Mucosa of descending colon (tissue), 3 donors: ENCODE measurements around the gene OR7C2. TPM values are rescaled to one million over a fixed set of nuclear protein-coding genes. Genes with fewer than 3 reads are reported as not detected.

Experiments used
- ATAC-seq: fragments of 200-7000 bp; cut with Tn5 transposase; one replicate; pipeline ENCODE4 v1.9.1; 2020; ENCODE audit warnings: mild to moderate bottlenecking, moderate library complexity
- DNase-seq, 3 donors: peaks; one replicate each; pipeline ENCODE4 v3.0.0-alpha.2; 2020
- H3K36me3 ChIP-seq: fragments of 200-600 bp; one replicate; pipeline ENCODE4 v1.8.0; 2021; ENCODE audit warnings: low read depth, mild to moderate bottlenecking
- H3K4me1 ChIP-seq: fragments of 200-600 bp; one replicate; pipeline ENCODE4 v1.8.0; 2021; ENCODE audit warnings: low read depth, mild to moderate bottlenecking
- H3K4me3 ChIP-seq: fragments of 200-600 bp; one replicate; pipeline ENCODE4 v1.8.0; 2021; ENCODE audit warnings: mild to moderate bottlenecking
- H3K9me3 ChIP-seq: fragments of 200-600 bp; one replicate; pipeline ENCODE4 v1.8.0; 2021; ENCODE audit warnings: mild to moderate bottlenecking
- intact Hi-C, 2 donors: fragments of 100-400 bp; cut with DNase I in 1 of 2; cut with micrococcal nuclease in 1 of 2; formaldehyde crosslinking; loops; one replicate each; pipeline versions ENCODE4 v1.11.0 to v1.11.1; 2022; cut with DNase I, micrococcal nuclease
- long read RNA-seq, 2 donors: library from polyadenylated mRNA; unstranded; transcript quantifications; one replicate each; pipeline ENCODE4 v2.0.0, GENCODE V29; 2019 to 2021
- total RNA-seq, 3 donors: library from RNA; stranded (reverse); fragmentation: NEBNext Ultra II Directional in 2 of 3; extraction: Animal tissue kit (Norgen Biotek cat#: 25700) in 2 of 3; gene quantifications; one replicate each; pipeline versions ENCODE4 v1.2.1 to v1.2.4, GENCODE V29; 2021 to 2023
- TF ChIP-seq, protein P1 (sequence below): fragments of 200-600 bp; IDR thresholded peaks from one replicate; pipeline ENCODE4 v1.8.0; 2022; ENCODE audit warnings: antibody characterized with exemption, mild to moderate bottlenecking
- donor health status: DM: no; HTN: no; CAD: no; lungs with moderate emphysema.
- donor health status: DM: no; HTN: no; CAD: no.
- donor health status: DM: no; HTN: yes; CAD: no.

Gene OR7C2
- total RNA-seq = not detected
- long read RNA-seq, donor 1 = 0 reads
- long read RNA-seq, donor 2 = 0 reads

DNA sequence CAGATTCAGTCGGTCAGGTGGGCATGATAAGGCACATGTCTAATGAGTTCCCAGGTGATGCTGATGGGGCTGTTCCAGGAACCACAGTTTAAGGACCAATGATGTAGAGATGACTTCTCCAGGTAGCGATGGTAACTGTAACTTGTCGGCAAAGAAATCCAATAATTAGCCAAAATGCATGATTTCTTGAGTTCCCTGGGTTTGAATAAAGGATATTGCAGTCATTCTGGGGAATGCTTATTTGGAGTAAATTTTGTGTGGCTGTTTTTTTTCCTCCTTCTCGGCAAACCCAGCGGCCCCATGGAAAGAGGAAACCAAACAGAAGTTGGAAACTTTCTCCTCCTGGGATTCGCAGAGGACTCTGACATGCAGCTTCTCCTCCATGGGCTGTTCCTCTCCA lies at the start of gene OR7C2:
OR7C2 (plus strand) TSS at position 301 of the 400 bp plus-strand sequence; CDS start at position 301, 0 bp downstream.
- Histone ChIP-seq H3K4me1 (no peaks in the 10 kb centered on the region), H3K36me3 (no peaks in the 10 kb centered on the region), H3K9me3 (no peaks in the 10 kb centered on the region), H3K4me3 (no peak within 1 kb of the TSS)
- ATAC-seq = no peak
- TF ChIP-seq, protein P1, sequence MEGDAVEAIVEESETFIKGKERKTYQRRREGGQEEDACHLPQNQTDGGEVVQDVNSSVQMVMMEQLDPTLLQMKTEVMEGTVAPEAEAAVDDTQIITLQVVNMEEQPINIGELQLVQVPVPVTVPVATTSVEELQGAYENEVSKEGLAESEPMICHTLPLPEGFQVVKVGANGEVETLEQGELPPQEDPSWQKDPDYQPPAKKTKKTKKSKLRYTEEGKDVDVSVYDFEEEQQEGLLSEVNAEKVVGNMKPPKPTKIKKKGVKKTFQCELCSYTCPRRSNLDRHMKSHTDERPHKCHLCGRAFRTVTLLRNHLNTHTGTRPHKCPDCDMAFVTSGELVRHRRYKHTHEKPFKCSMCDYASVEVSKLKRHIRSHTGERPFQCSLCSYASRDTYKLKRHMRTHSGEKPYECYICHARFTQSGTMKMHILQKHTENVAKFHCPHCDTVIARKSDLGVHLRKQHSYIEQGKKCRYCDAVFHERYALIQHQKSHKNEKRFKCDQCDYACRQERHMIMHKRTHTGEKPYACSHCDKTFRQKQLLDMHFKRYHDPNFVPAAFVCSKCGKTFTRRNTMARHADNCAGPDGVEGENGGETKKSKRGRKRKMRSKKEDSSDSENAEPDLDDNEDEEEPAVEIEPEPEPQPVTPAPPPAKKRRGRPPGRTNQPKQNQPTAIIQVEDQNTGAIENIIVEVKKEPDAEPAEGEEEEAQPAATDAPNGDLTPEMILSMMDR = no peak
- intact Hi-C loops = no loop called here
- no peak for DNase-seq

DNA sequence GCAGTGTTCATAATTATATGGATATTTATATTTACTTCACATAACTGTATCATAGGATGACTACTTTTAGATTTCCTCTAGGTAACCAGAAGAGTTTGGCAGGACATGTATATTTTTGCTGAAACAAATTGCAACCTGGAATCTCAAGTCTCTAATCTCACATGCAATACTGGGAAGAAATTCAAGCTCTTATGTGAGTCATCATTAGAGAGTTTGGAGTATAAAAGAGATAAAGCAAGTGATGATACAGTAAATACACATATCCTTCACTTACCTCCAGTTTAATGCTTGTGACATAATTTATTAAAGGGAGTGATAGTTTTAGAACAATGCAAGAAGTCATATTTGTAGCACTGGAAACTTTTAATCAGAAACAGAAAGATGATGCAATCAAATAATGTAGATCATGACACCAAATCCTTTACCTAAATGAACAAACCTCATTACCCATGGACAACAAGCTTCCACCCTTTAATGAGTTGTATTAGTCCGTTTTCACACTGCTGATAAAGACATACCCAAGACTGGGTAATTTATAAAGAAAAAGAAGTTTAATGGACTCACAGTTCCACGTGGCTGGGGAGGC lies 39.5 kb upstream of the OR7C2 start:
- TF ChIP-seq, protein P1 = no peak
- ATAC-seq (no peak), DNase-seq (no peak)
- Histone ChIP-seq H3K4me3 (no peak overlapping the region), H3K36me3 (no peaks in the 10 kb centered on the region), H3K4me1 (no peaks in the 10 kb centered on the region), H3K9me3 (no peaks in the 10 kb centered on the region)
- intact Hi-C loops = no loop called here

DNA sequence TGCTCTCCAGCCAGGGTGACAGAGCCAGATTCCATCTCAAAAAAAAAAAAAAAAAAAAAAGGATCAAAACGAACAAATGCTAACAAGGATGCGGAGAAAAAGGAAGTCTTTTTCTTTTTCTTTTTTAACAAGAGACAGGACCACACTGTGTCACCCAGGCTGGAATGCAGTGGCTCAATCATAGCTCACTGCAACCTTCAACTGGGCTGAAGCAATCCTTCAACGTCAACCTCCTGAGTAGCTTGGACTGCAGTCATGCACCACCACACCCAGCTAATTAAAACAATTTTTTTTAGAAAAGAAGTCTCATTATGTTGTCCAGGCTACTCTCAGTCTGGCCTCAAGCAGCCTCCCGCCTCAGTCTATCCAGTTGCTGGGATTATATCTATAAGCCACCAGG lies 34.6 kb upstream of the OR7C2 start:
- Histone ChIP-seq H3K9me3 (no peaks in the 10 kb centered on the region), H3K36me3 (no peaks in the 10 kb centered on the region), H3K4me1 (no peaks in the 10 kb centered on the region), H3K4me3 (no peak overlapping the region)
- ATAC-seq = no peak
- intact Hi-C loops = no loop called here
- TF ChIP-seq, protein P1 = no peak
- DNase-seq = no peak

DNA sequence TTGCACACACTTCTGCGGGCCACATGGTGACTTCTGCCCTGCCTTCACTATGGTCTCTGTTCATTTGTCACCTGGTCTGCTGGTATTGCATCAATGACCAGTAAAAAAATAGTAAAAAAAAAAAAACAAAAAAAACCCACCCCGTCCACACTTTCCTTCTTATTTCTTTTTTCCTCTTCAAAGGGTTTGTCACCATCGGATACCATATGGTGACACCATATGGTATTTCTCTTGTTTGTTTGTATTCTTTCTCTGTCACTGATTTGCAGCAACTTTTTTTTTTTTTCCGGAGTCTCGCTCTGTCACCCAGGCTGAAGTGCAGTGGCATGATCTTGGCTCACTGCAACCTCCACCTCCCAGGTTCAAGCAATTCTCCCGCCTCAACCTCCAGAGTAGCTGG lies 26.2 kb upstream of the OR7C2 start:
- H3K4me3 ChIP-seq = no peak overlapping the region
- H3K9me3 ChIP-seq = no peaks in the 10 kb centered on the region
- TF ChIP-seq, protein P1 = no peak
- intact Hi-C loops = no loop called here
- ATAC-seq (no peak), DNase-seq (no peak)
- no peaks in the 10 kb centered on the region for H3K36me3 ChIP-seq
- no peaks in the 10 kb centered on the region for H3K4me1 ChIP-seq

DNA sequence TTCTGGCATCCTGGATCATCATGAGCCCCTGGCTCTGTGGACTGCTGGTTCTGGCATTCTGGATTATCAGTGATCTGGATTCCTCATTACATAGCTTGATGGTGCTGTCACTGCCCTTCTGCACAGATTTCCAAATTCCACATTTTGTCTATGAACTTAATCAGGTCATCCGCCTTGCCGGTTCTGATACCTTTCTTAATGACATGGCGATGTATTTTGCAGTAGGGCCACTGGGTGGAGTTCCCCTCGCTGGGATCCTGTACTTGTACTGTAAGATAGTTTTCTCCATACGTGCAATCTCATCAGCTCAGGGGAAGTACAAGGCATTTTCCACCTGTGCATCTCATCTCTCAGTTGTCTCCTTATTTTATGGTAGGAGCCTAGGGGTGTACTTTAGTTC lies 24.4 kb upstream of the OR7C2 start:
- TF ChIP-seq, protein P1 = no peak
- Histone ChIP-seq H3K36me3 (no peaks in the 10 kb centered on the region), H3K4me3 (no peak overlapping the region), H3K4me1 (no peaks in the 10 kb centered on the region), H3K9me3 (no peaks in the 10 kb centered on the region)
- intact Hi-C loops = no loop called here
- DNase-seq = no peak
- no peak for ATAC-seq

DNA sequence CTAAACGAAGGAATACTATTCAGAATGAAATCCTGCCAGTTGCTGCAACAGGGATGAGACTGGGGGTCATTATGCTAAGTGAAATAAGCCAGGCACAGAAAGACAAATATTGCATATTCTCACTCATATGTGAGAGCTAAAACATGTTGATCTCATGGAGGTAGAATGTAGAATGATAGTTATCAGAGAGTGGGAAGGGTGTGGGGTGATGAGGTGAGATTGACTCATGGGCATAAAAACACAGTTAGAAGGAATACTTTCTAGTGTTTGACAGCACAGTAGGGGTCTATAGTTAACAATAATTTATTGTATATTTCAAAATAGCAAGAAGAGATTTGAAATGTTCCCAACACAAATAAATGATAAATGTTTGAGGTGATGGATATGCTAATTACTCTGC lies 7.8 kb upstream of the OR7C2 start:
- Histone ChIP-seq H3K9me3 (no peaks in the 10 kb centered on the region), H3K36me3 (no peaks in the 10 kb centered on the region), H3K4me3 (no peak overlapping the region), H3K4me1 (no peaks in the 10 kb centered on the region)
- no peak for DNase-seq
- ATAC-seq = no peak
- intact Hi-C loops = no loop called here
- TF ChIP-seq, protein P1 = no peak
